Adrenal gland (tissue), 12 donors: ENCODE data around the gene DCDC2C. TPM values are rescaled to one million over a fixed set of nuclear protein-coding genes. Genes with fewer than 3 reads are reported as not detected.

Experiments
- DNase-seq, 7 donors: peaks; one replicate each; pipeline ENCODE4 v3.0.0-alpha.2; 2019 to 2020
- H3K27ac ChIP-seq, 5 donors: fragments of 200-600 bp; sonication (generic) in 4 of 5; 1 replicate in 3 of 5; 2 replicates in 2 of 5; pipeline versions ENCODE4 v1.5.1 to v1.8.0; 2016 to 2020; ENCODE audit warnings: mild to moderate bottlenecking in 1 of 5
- H3K27me3 ChIP-seq: fragments of 200-600 bp; 2 replicates; pipeline ENCODE4 v1.8.0; 2021
- H3K36me3 ChIP-seq, 2 donors: fragments of 200-600 bp; replicated peaks in 1 of 2; 1 replicate in 1 of 2; 2 replicates in 1 of 2; pipeline versions ENCODE4 v1.5.1 to v1.8.0; 2018 to 2022
- H3K4me1 ChIP-seq, 2 donors: fragments of 200-600 bp; replicated peaks in 1 of 2; 1 replicate in 1 of 2; 2 replicates in 1 of 2; pipeline versions ENCODE4 v1.5.1 to v1.8.0; 2018 to 2021
- H3K4me3 ChIP-seq, 4 donors: fragments of 200-600 bp; sonication (generic) in 3 of 4; one replicate each; pipeline ENCODE4 v1.5.1; 2016 to 2018
- H3K9me3 ChIP-seq, 3 donors: fragments of 200-600 bp; sonication (generic) in 1 of 3; replicated peaks in 1 of 3; 1 replicate in 2 of 3; 2 replicates in 1 of 3; pipeline versions ENCODE4 v1.5.1 to v1.8.0; 2016 to 2021
- CTCF ChIP-seq, 6 experiments: fragments of 450-650 bp in 4 of 6; fragments of 200-600 bp in 2 of 6; sonication (generic) in 1 of 6; IDR thresholded peaks; 1 replicate in 5 of 6; 2 replicates in 1 of 6; pipeline versions ENCODE4 v1.5.1 to v1.8.0; 2016 to 2021; ENCODE audit warnings: antibody characterized with exemption in 6 of 6, mild to moderate bottlenecking in 2 of 6, moderate library complexity in 1 of 6
- POLR2A ChIP-seq, 2 donors: fragments of 450-650 bp; IDR thresholded peaks; one replicate each; pipeline ENCODE4 v1.6.1; 2017; ENCODE audit warnings: antibody characterized with exemption in 2 of 2, mild to moderate bottlenecking in 2 of 2, moderate library complexity in 1 of 2
- WGBS, 4 donors: extraction: QIAGEN DNeasy Blood & Tissue Kit in 2 of 4; methylation state at CpG; one replicate each; pipeline versions ENCODE4 v1.1.5 to v1.1.7; 2013 to 2017; 5-methylcytosine and 5-hydroxymethylcytosine counted together
- intact Hi-C, 2 donors: fragments of 100-400 bp; cut with DNase I; formaldehyde crosslinking; loops; one replicate each; pipeline versions ENCODE4 v1.14.1 to v1.15.0; 2022 to 2023
- polyA plus RNA-seq, 3 donors: library from polyadenylated mRNA; stranded (reverse); fragments of 200-250 nt in 2 of 3; fragments of 350-450 nt in 1 of 3; fragmentation: Illumina TruSeq in 1 of 3; extraction: RNeasy Lipid Tissue Mini Kit (QIAGEN cat#74804) in 1 of 3; gene quantifications; one replicate each; pipeline ENCODE4 v1.2.3, GENCODE V29; 2013 to 2014
- total RNA-seq, 9 donors: library from RNA; depleted of rRNA in 4 of 9; stranded (reverse); fragments of >200 nt in 4 of 9; fragments of 120-200 nt in 1 of 9; fragmentation: NEBNext Ultra II Directional in 1 of 9; extraction: Animal tissue kit (Norgen Biotek cat#: 25700) in 1 of 9; gene quantifications; one replicate each; pipeline versions ENCODE4 v1.1.0 to v1.2.4, GENCODE V29; 2013 to 2023
- donor health status: healthy with polysubstance abuse.
- donor health status: Bipolar disorder and iron deficiency.
- donor health status: DM: yes; HTN: yes; CAD: no.
- donor health status: DM: no; HTN: no; CAD: no.
- donor health status: DM: no; HTN: no; CAD: no.
- donor health status: DM: yes; HTN: yes; CAD: no.

The DCDC2C gene
- total and polyA plus RNA-seq, 12 donors = 0.18 to 2.0 (median 0.39) TPM; not detected in 6

GRCh38 chr2:3837086-3837485, 133.7 kb downstream of the DCDC2C start:
- no peaks in the 10 kb centered on the region for H3K4me1 ChIP-seq
- no peak overlapping the region for H3K4me3 ChIP-seq
- no peak overlapping the region for H3K27ac ChIP-seq
- no peaks in the 10 kb centered on the region for H3K36me3 ChIP-seq
- DNase-seq = no peak
- intact Hi-C loops = no loop called here
- 77 to 83% (median 81%) methylated on average over 7 of the region's 7 CpGs for WGBS, 4 donors
- no peaks in the 10 kb centered on the region for H3K9me3 ChIP-seq
- TF ChIP-seq POLR2A (IDR thresholded peaks at IDR 0.05) (no peak), CTCF (IDR thresholded peaks at IDR 0.05) (no peak)
- H3K27me3 ChIP-seq = no peaks in the 10 kb centered on the region

GRCh38 chr2:3838348-3838747, 135.0 kb downstream of the DCDC2C start:
- DNase-seq = no peak
- no peak overlapping the region for H3K27ac ChIP-seq
- no peaks in the 10 kb centered on the region for H3K9me3 ChIP-seq
- TF ChIP-seq CTCF (IDR thresholded peaks at IDR 0.05) (no peak), POLR2A (IDR thresholded peaks at IDR 0.05) (no peak)
- 84 to 94% (median 89%) methylated on average over 3 of the region's 3 CpGs for WGBS, 4 donors
- H3K27me3 ChIP-seq = no peaks in the 10 kb centered on the region
- H3K36me3 ChIP-seq = no peaks in the 10 kb centered on the region
- no peaks in the 10 kb centered on the region for H3K4me1 ChIP-seq
- intact Hi-C loops = no loop called here
- no peak overlapping the region for H3K4me3 ChIP-seq

GRCh38 chr2:3839476-3839875, 136.1 kb downstream of the DCDC2C start:
- Histone ChIP-seq H3K36me3 (no peaks in the 10 kb centered on the region), H3K4me1 (no peaks in the 10 kb centered on the region), H3K27ac (no peak overlapping the region), H3K4me3 (no peak overlapping the region), H3K27me3 (no peaks in the 10 kb centered on the region), H3K9me3 (no peaks in the 10 kb centered on the region)
- WGBS, 4 donors = 38 to 50% (median 44%) methylated on average over 8 of the region's 8 CpGs
- no peak for DNase-seq
- intact Hi-C loops = no loop called here
- TF ChIP-seq CTCF (IDR thresholded peaks at IDR 0.05) (no peak), POLR2A (IDR thresholded peaks at IDR 0.05) (no peak)

- 87 to 94% (median 91%) methylated on average over 15 of the region's 15 CpGs for WGBS, 4 donors
Measured at GRCh38 chr2:3840611-3841155, 137.3 kb downstream of the DCDC2C start.

More at GRCh38 chr2:3840611-3841155, 137.3 kb downstream of the DCDC2C start:
- intact Hi-C loops = no loop called here
- no peak overlapping the region for H3K4me3 ChIP-seq
- H3K36me3 ChIP-seq = no peaks in the 10 kb centered on the region
- H3K27ac ChIP-seq = no peak overlapping the region
- no peaks in the 10 kb centered on the region for H3K4me1 ChIP-seq
- TF ChIP-seq CTCF (IDR thresholded peaks at IDR 0.05) (no peak), POLR2A (IDR thresholded peaks at IDR 0.05) (no peak)
- H3K9me3 ChIP-seq = no peaks in the 10 kb centered on the region
- no peaks in the 10 kb centered on the region for H3K27me3 ChIP-seq
- DNase-seq = no peak
